ENCODE data around the gene IGF1. TPM values are rescaled to one million over a fixed set of nuclear protein-coding genes. Genes with fewer than 3 reads are reported as not detected.

The IGF1 gene
- total and polyA plus RNA-seq, 9 of the 15 experiments (the other 6 are each of a cell fraction or from before 2014, with no cell fraction given), result 3.7 to 13.9 (median 4.5) TPM

- TF ChIP-seq PHB (CRISPR knock-in tag; IDR thresholded peaks at IDR 0.05), result no peak
- TF ChIP-seq ZBTB17 (CRISPR knock-in tag; IDR thresholded peaks at IDR 0.05), result no peak
- TF ChIP-seq BCOR (IDR thresholded peaks at IDR 0.05), result no peak
- TF ChIP-seq CCAR2 (IDR thresholded peaks at IDR 0.05; ENCODE audit: low read depth, low read length), result no peak
- TF ChIP-seq ZNF280B (CRISPR knock-in tag; IDR thresholded peaks at IDR 0.05), result no peak
- TF ChIP-seq MAFG (tag; conservative IDR thresholded peaks at IDR 0.05), result no peak
- no peak for TF ChIP-seq HDAC8 (tag; IDR thresholded peaks at IDR 0.05)
- TF ChIP-seq, protein P1, sequence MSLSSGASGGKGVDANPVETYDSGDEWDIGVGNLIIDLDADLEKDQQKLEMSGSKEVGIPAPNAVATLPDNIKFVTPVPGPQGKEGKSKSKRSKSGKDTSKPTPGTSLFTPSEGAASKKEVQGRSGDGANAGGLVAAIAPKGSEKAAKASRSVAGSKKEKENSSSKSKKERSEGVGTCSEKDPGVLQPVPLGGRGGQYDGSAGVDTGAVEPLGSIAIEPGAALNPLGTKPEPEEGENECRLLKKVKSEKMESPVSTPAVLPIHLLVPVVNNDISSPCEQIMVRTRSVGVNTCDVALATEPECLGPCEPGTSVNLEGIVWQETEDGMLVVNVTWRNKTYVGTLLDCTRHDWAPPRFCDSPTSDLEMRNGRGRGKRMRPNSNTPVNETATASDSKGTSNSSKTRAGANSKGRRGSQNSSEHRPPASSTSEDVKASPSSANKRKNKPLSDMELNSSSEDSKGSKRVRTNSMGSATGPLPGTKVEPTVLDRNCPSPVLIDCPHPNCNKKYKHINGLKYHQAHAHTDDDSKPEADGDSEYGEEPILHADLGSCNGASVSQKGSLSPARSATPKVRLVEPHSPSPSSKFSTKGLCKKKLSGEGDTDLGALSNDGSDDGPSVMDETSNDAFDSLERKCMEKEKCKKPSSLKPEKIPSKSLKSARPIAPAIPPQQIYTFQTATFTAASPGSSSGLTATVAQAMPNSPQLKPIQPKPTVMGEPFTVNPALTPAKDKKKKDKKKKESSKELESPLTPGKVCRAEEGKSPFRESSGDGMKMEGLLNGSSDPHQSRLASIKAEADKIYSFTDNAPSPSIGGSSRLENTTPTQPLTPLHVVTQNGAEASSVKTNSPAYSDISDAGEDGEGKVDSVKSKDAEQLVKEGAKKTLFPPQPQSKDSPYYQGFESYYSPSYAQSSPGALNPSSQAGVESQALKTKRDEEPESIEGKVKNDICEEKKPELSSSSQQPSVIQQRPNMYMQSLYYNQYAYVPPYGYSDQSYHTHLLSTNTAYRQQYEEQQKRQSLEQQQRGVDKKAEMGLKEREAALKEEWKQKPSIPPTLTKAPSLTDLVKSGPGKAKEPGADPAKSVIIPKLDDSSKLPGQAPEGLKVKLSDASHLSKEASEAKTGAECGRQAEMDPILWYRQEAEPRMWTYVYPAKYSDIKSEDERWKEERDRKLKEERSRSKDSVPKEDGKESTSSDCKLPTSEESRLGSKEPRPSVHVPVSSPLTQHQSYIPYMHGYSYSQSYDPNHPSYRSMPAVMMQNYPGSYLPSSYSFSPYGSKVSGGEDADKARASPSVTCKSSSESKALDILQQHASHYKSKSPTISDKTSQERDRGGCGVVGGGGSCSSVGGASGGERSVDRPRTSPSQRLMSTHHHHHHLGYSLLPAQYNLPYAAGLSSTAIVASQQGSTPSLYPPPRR (CRISPR knock-in tag; IDR thresholded peaks at IDR 0.05; ENCODE audit: borderline replicate concordance), result no peak
- TF ChIP-seq EGR1 (conservative IDR thresholded peaks at IDR 0.05), result no peak
- TF ChIP-seq THAP12 (CRISPR knock-in tag; IDR thresholded peaks at IDR 0.05), result no peak
- TF ChIP-seq, protein P2, sequence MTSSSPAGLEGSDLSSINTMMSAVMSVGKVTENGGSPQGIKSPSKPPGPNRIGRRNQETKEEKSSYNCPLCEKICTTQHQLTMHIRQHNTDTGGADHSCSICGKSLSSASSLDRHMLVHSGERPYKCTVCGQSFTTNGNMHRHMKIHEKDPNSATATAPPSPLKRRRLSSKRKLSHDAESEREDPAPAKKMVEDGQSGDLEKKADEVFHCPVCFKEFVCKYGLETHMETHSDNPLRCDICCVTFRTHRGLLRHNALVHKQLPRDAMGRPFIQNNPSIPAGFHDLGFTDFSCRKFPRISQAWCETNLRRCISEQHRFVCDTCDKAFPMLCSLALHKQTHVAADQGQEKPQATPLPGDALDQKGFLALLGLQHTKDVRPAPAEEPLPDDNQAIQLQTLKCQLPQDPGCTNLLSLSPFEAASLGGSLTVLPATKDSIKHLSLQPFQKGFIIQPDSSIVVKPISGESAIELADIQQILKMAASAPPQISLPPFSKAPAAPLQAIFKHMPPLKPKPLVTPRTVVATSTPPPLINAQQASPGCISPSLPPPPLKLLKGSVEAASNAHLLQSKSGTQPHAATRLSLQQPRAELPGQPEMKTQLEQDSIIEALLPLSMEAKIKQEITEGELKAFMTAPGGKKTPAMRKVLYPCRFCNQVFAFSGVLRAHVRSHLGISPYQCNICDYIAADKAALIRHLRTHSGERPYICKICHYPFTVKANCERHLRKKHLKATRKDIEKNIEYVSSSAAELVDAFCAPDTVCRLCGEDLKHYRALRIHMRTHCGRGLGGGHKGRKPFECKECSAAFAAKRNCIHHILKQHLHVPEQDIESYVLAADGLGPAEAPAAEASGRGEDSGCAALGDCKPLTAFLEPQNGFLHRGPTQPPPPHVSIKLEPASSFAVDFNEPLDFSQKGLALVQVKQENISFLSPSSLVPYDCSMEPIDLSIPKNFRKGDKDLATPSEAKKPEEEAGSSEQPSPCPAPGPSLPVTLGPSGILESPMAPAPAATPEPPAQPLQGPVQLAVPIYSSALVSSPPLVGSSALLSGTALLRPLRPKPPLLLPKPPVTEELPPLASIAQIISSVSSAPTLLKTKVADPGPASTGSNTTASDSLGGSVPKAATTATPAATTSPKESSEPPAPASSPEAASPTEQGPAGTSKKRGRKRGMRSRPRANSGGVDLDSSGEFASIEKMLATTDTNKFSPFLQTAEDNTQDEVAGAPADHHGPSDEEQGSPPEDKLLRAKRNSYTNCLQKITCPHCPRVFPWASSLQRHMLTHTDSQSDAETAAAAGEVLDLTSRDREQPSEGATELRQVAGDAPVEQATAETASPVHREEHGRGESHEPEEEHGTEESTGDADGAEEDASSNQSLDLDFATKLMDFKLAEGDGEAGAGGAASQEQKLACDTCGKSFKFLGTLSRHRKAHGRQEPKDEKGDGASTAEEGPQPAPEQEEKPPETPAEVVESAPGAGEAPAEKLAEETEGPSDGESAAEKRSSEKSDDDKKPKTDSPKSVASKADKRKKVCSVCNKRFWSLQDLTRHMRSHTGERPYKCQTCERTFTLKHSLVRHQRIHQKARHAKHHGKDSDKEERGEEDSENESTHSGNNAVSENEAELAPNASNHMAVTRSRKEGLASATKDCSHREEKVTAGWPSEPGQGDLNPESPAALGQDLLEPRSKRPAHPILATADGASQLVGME (CRISPR knock-in tag; IDR thresholded peaks at IDR 0.05), result no peak
- peak; percentile 74 for TF ChIP-seq CXXC5 (CRISPR knock-in tag; IDR thresholded peaks at IDR 0.05)
- no peak for TF ChIP-seq ELF4 (CRISPR knock-in tag; IDR thresholded peaks at IDR 0.05)
- no peak for TF ChIP-seq ETS2 (tag; IDR thresholded peaks at IDR 0.05; ENCODE audit: borderline replicate concordance, poor library complexity, severe bottlenecking)
Observed at GRCh38 chr12:102406033-102406584, 74.3 kb downstream of the IGF1 start (continued).

All from K562 (cell line).